HEK293 (cell line): ENCODE measurements around the gene PIK3CD.

Source experiments
- AEBP2 ChIP-seq: fragments of 450-650 bp; formaldehyde crosslinking; IDR thresholded peaks from 2 replicates; pipeline ENCODE4 v1.5.1; 2016; ENCODE audit warnings: missing biosample characterization, missing genetic modification characterization, borderline replicate concordance
- GFI1B ChIP-seq: fragments of 450-650 bp; formaldehyde crosslinking; IDR thresholded peaks from 2 replicates; pipeline ENCODE4 v1.5.1; 2016; ENCODE audit warnings: missing biosample characterization, missing genetic modification characterization
- HOXC10 ChIP-seq: sonication (generic); formaldehyde crosslinking; IDR thresholded peaks from 2 replicates; pipeline ENCODE4 v1.8.1; 2023; ENCODE audit warnings: mild to moderate bottlenecking, missing genetic modification reagents
- KLF1 ChIP-seq: fragments of 450-650 bp; formaldehyde crosslinking; IDR thresholded peaks from 2 replicates; pipeline ENCODE4 v1.5.1; 2016; ENCODE audit warnings: missing biosample characterization, missing genetic modification characterization
- KLF17 ChIP-seq: fragments of 450-650 bp; formaldehyde crosslinking; IDR thresholded peaks from 2 replicates; pipeline ENCODE4 v1.5.1; 2016; ENCODE audit warnings: missing biosample characterization, missing genetic modification characterization
- PATZ1 ChIP-seq: fragments of 450-650 bp; formaldehyde crosslinking; IDR thresholded peaks from 2 replicates; pipeline ENCODE4 v1.5.1; 2016; ENCODE audit warnings: missing biosample characterization, missing genetic modification characterization
- SP7 ChIP-seq: fragments of 450-650 bp; formaldehyde crosslinking; IDR thresholded peaks from 2 replicates; pipeline ENCODE4 v1.5.1; 2016; ENCODE audit warnings: missing biosample characterization, missing genetic modification characterization
- TCF7L2 ChIP-seq: IDR thresholded peaks from 2 replicates; pipeline ENCODE4 v1.6.1; 2011; ENCODE audit warnings: low read depth, mild to moderate bottlenecking, inconsistent platforms, low read length, moderate library complexity, borderline replicate concordance
- YY2 ChIP-seq: fragments of 450-650 bp; formaldehyde crosslinking; IDR thresholded peaks from 2 replicates; pipeline ENCODE4 v1.5.1; 2016; ENCODE audit warnings: missing biosample characterization, missing genetic modification characterization
- ZBTB1 ChIP-seq: fragments of 450-650 bp; formaldehyde crosslinking; IDR thresholded peaks from 2 replicates; pipeline ENCODE4 v1.5.1; 2016; ENCODE audit warnings: missing biosample characterization, missing genetic modification characterization
- ZBTB17 ChIP-seq: fragments of 450-650 bp; formaldehyde crosslinking; IDR thresholded peaks from 2 replicates; pipeline ENCODE4 v1.5.1; 2016; ENCODE audit warnings: missing biosample characterization, missing genetic modification characterization
- ZBTB6 ChIP-seq: fragments of 450-650 bp; formaldehyde crosslinking; IDR thresholded peaks from 2 replicates; pipeline ENCODE4 v1.5.1; 2017; ENCODE audit warnings: missing biosample characterization, missing genetic modification characterization
- ZNF280C ChIP-seq: fragments of 450-650 bp; formaldehyde crosslinking; IDR thresholded peaks from 2 replicates; pipeline ENCODE4 v1.5.1; 2016; ENCODE audit warnings: missing biosample characterization, missing genetic modification characterization
- ZNF292 ChIP-seq: fragments of 450-650 bp; formaldehyde crosslinking; IDR thresholded peaks from 2 replicates; pipeline ENCODE4 v1.5.1; 2016; ENCODE audit warnings: low read depth, missing biosample characterization, missing genetic modification characterization, borderline replicate concordance
- ZNF354C ChIP-seq: fragments of 450-650 bp; formaldehyde crosslinking; IDR thresholded peaks from 2 replicates; pipeline ENCODE4 v1.5.1; 2016; ENCODE audit warnings: missing biosample characterization, missing genetic modification characterization, low read depth, borderline replicate concordance
- ZNF362 ChIP-seq: fragments of 450-650 bp; formaldehyde crosslinking; IDR thresholded peaks from 2 replicates; pipeline ENCODE4 v1.5.1; 2016; ENCODE audit warnings: missing biosample characterization, missing genetic modification characterization
- ZNF394 ChIP-seq: fragments of 450-650 bp; formaldehyde crosslinking; IDR thresholded peaks from 2 replicates; pipeline ENCODE4 v1.5.1; 2016; ENCODE audit warnings: missing biosample characterization, missing genetic modification characterization, mild to moderate bottlenecking, moderate library complexity, borderline replicate concordance
- ZNF423 ChIP-seq: fragments of 450-650 bp; formaldehyde crosslinking; IDR thresholded peaks from 2 replicates; pipeline ENCODE4 v1.5.1; 2016; ENCODE audit warnings: missing biosample characterization, missing genetic modification characterization
- ZNF473 ChIP-seq: fragments of 450-650 bp; formaldehyde crosslinking; IDR thresholded peaks from 2 replicates; pipeline ENCODE4 v1.5.1; 2017; ENCODE audit warnings: missing biosample characterization, missing genetic modification characterization
- ZNF48 ChIP-seq: fragments of 450-650 bp; formaldehyde crosslinking; IDR thresholded peaks from 2 replicates; pipeline ENCODE4 v1.5.1; 2016; ENCODE audit warnings: missing biosample characterization, missing genetic modification characterization
- ZNF521 ChIP-seq: fragments of 450-650 bp; formaldehyde crosslinking; IDR thresholded peaks from 2 replicates; pipeline ENCODE4 v1.5.1; 2017; ENCODE audit warnings: missing biosample characterization, mild to moderate bottlenecking, missing genetic modification characterization
- ZNF555 ChIP-seq: fragments of 450-650 bp; formaldehyde crosslinking; conservative IDR thresholded peaks from 2 replicates; pipeline ENCODE4 v1.5.1; 2017; ENCODE audit warnings: missing biosample characterization, mild to moderate bottlenecking, missing genetic modification characterization, inconsistent platforms
- ZNF558 ChIP-seq: fragments of 450-650 bp; formaldehyde crosslinking; IDR thresholded peaks from 2 replicates; pipeline ENCODE4 v1.5.1; 2016; ENCODE audit warnings: missing biosample characterization, missing genetic modification characterization
- ZNF585B ChIP-seq: fragments of 450-650 bp; formaldehyde crosslinking; IDR thresholded peaks from 2 replicates; pipeline ENCODE4 v1.5.1; 2016; ENCODE audit warnings: missing biosample characterization, missing genetic modification characterization
- ZNF639 ChIP-seq: fragments of 450-650 bp; formaldehyde crosslinking; IDR thresholded peaks from 2 replicates; pipeline ENCODE4 v1.5.1; 2016; ENCODE audit warnings: missing biosample characterization, missing genetic modification characterization
- ZNF654 ChIP-seq: fragments of 450-650 bp; formaldehyde crosslinking; IDR thresholded peaks from 2 replicates; pipeline ENCODE4 v1.5.1; 2016; ENCODE audit warnings: low read depth, missing biosample characterization, missing genetic modification characterization
- ZNF792 ChIP-seq: fragments of 450-650 bp; formaldehyde crosslinking; IDR thresholded peaks from 2 replicates; pipeline ENCODE4 v1.5.1; 2016; ENCODE audit warnings: missing biosample characterization, missing genetic modification characterization

Gene PIK3CD

GRCh38 chr1:9687120-9687873 lies 35.8 kb downstream of the PIK3CD start (continued):
- no peak for TF ChIP-seq ZBTB6 (tag by site-specific recombination)
- peak; percentile 76 for TF ChIP-seq KLF1 (tag by site-specific recombination)
- TF ChIP-seq ZNF423 = no peak; the same call in none of the 2 replicates
- TF ChIP-seq ZNF555 = no peak
- no peak for TF ChIP-seq ZNF280C
- no peak for TF ChIP-seq ZNF521 (tag by site-specific recombination)
- TF ChIP-seq YY2 (tag by site-specific recombination) = no peak
- TF ChIP-seq ZNF558 (tag by site-specific recombination) = no peak
- no peak for TF ChIP-seq ZNF639 (tag by site-specific recombination)
- TF ChIP-seq GFI1B (tag by site-specific recombination) = no peak
- peak; percentile 95 for TF ChIP-seq PATZ1 (tag by site-specific recombination)
- TF ChIP-seq HOXC10 (CRISPR knock-in tag) = no peak
- TF ChIP-seq ZNF585B (tag by site-specific recombination) = no peak
- TF ChIP-seq ZNF362 (tag by site-specific recombination) = no peak
- no peak for TF ChIP-seq TCF7L2
- no peak for TF ChIP-seq ZNF48 (tag by site-specific recombination)
- no peak for TF ChIP-seq ZNF354C (tag by site-specific recombination)
- TF ChIP-seq ZNF292 (tag by site-specific recombination) = no peak
- 0 out of 2 replicates have a peak, but pooled peaks have one; percentile 54 for TF ChIP-seq ZBTB17 (tag by site-specific recombination)
- no peak for TF ChIP-seq ZNF473
- TF ChIP-seq AEBP2 (tag by site-specific recombination) = no peak
- no peak for TF ChIP-seq ZNF654 (tag by site-specific recombination)
- peak; percentile 50; the same call in 1 of the 2 replicates for TF ChIP-seq SP7
- peak; percentile 60 for TF ChIP-seq KLF17
- TF ChIP-seq ZNF792 (tag by site-specific recombination) = no peak
- no peak for TF ChIP-seq ZBTB1 (tag by site-specific recombination)
- no peak for TF ChIP-seq ZNF394 (tag by site-specific recombination)
